Measurements from ENCODE around the gene CRY2.

The CRY2 gene

DNA sequence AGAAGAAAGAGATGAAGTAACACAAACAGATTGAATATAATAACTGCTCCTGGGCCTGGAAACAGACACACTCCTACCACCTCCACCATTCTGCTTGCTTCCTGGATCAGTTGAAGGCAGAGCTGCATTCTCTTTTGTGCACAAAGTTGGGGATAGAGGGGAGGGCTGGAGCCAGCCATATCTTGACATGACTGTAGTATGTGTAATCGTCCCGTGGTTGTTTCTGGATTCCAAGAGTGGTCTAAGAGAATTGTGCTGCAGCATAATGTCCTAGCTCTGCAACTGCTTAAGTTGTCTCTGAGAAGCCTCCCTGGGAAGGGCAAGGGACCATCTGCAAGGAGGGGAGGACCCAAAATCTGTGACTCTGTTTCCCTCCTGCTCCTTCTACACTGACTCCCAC lies 3.2 kb downstream of the CRY2 start:
- DNase-seq: no peak

DNA sequence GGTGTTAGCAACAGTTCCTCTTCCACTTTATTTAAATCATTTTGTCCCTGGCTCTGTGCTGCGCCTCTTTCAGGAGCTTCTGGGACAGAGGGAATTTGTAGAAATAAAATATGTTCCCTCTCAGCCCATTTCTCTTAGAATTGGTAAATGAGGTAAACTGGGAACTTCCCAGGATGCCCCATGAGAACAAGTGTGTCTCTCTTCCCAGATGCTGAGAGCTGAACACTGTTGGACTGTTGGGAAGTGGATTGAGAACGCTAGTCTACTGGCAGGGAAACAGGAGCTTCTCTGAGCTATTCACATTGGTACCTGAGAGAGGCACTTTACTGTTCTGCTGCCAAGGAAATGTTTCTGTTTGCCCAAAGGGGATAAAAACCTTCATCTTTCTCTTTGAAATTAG lies 4.0 kb downstream of the CRY2 start:
- DNase-seq: no peak

DNA sequence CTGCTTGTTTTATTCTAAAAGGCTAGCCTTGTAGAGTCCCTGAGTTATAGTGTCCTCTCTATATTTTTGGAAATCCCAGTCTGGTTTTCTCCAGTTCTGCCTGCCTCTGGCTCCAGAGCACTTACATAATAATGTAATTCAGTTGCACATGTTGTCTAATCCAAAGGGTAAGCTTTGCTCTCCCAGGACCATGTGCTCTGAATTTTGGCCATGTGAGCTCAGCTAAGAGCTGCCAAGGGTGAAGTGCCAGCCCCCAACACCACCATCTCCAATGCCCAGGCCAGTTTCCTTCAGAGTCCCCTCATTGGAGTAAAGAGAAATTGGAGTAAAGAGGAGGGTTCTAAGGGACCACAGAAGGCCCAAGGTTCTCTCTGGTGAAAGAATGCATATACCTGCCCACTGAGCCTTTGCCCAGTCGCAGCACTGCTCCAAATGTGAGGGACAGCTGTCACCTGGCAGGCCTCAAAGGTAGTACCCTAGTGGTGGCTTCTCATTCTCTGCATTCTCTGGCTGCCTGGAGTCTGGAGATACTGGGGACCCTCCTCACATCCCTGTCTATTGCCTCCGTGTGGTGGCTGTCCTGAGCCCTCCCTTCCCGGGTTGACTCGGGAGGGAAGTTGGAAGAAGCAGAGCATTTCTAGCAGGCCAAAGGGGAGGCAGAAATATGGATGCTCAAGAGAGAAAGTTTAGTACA lies 4.9 kb downstream of the CRY2 start:
- no peak for DNase-seq

DNA sequence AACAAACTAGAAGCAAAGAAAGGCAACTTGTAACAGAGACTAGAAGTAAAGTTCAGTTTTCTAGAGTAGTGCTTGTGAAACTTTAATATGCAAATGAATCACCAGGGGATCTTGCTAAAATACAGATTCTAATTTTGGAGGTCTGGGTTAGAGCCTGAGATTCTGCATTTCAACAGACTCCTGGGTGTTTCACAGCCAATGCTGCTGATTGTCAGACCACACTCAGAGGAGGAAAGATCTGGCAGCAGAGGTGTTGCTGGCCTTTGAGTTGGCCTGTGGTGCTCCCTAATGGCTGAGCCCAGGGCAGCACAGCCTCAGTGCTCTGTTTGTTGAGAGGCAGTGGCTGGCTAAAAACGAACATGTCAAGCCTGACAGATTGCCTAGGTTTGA lies 5.4 kb downstream of the CRY2 start:
- no peak for DNase-seq

DNA sequence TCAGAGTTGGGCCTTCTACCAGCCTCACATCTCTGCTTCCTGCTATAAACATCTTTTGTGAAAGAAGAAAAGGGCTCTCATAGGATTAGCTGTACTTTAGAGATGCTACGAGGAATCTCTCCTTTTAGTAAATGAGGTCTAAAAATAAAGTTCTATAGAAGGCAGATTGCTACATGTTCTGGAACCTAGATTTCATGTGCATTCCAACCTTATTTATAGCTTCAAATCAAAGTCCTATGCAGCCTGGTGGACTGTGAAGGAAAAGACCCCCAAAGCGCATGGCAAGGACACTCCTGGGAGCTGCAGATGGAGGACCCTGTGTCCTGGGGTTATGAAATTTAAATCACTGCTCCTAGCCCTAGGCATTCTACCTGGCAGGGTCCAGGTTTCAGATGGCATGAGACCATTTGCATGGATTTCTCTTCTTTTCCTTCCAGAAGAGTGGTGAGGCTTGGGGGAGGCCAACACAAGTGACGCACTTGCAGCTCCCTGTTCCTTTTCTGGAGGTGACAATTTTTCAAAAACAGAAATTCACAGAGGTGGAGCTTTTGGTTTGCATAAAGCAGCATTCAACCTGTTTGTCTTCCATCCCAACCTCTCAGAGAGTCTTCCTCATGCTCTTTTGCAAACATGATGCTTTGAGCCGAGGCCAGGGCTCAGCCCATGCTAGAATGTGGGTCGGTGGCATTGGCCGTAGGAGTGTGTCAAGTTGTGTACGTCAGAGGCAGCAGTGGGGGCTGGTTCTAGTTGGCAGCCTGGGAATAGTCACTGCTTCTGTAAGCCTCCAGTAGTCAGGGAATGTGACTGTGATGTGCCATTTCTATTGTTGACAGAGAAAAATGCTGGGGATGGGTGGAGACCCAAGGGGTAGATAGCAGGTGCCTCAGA lies 6.3 kb downstream of the CRY2 start:
- no peak for DNase-seq

DNA sequence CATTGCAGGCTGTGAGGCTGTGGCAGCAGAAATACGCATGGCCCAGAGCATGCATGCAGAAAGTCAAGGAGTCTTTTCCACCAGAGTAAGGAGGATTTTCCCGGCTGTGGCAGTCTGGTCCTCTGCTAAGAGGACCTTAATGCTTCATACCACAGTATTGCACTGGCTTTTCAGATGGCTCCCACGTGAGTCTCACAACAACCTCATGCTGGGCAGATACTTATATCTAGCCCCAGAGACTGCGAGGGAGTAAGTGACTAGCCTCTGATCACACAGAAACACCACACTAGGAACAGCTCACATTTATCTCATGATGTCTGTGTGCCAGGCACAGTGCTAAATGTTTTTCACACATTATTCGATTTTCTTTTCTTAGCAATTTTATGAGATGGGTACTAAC lies 8.0 kb downstream of the CRY2 start:
- no peak for DNase-seq

DNA sequence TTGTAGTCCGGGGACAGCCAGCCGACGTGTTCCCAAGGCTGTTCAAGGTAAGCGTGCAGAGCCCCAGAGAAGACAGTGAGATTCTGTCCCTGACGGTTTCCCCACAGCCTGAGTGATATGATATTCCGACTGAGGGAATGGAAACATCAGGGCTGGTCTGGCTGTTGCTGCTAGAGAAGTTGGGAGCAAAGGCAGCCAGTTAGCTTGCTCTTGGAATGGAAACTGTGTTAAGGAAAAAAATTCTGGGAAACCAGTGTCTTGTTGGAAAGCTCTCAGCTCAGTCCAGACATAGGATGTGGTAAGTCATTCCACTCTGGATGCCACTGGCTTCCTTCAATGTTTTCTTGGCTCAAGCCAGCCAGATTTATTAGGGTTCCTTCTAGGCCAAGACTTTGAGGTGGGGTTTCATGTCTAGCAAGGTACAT lies 8.8 kb downstream of the CRY2 start:
- DNase-seq: no peak

DNA sequence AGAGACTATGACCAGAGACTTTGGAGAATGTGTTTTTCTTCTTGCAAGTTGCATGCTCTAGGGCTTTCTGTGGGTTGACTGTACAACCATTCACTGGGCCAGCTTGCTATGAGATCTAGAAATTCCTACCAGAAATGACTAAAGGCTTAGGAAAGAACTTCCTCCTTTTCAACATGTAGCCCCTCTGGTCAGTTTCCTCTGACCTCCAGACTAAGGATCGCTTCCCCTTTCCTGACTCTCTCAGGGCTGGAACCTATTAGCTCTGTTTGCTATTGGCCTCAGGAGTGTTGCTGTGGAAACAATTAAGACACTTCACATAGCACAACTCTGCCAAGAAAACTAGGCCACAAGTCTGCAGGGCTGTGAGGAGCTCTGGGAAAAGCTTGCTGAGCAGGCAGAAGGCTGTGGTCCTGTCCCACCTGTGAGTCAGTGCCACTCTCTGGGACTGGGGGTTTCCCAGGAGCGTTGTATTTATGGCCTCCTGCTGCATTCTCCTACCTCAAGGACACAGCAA lies 10.7 kb downstream of the CRY2 start:
- no peak for DNase-seq

DNA sequence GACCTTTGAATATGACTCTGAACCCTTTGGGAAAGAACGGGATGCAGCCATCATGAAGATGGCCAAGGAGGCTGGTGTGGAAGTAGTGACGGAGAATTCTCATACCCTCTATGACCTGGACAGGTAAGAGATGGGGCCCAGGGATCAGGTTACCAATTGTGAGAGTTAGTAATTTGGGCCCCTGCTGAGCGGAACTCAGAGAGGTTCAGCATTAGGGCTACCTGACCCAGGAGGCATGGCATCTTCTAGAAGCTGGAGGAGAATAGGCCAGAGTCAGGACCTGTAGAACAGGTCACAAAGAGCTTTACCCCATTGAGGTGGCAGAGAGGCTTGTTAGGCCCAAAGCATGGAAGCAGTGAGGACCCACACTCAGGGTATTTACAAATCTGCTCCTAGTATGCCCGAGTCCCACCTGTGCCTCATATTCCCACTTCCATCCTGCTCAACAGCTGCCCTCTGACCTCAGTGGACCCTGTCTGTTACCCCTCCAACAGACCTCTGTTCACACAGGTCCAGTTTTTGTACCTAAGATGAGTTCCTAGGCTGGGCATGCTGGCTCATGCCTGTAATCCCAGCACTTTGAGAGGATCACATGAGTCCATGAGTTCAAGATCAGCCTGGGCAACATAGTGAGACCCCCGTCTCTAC lies 11.6 kb downstream of the CRY2 start:
- no peak for DNase-seq

DNA sequence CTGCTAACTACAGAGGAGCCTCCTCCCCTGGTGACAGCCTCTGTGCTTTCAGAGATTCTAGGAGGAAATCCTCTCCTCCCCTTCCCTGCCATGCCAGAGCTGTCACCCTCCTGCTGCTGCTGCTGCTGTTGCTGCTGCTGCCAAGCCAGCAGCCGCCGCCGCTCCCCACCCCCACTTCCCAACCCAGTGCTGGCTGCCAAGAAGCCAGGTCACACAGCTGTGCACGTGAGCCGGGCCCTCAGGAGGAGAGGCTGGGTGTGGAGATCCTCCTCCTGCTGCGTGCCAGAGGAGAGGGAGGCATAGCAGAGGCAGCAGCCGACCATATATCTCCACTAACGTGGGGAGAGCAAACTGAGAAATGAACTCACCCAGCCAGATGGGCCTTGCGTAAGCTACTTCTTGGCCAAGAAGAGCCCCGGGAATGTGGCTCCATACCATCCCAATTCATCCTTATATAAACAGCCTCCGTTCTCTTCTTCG lies 12.4 kb downstream of the CRY2 start:
- DNase-seq: no peak

DNA sequence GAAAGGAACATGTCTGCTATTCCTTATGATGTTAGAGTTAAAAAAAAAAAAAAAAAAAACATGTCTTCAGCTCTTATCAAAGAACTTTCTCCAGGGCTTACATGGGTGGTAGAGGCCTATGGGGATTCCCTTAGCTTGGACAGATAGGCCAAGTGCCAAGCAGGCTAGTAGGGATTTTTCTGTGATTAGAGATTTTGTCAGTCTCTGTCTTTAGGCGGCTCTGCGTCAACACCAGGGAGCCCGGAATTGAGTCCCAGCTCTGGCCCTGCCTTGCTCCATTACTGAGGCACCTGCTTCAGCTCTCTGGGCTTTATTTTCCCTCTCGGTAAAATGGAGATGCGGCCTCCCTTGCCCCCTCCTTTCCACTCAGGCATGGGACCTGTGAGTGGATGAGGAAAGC lies 13.1 kb downstream of the CRY2 start:
- no peak for DNase-seq

DNA sequence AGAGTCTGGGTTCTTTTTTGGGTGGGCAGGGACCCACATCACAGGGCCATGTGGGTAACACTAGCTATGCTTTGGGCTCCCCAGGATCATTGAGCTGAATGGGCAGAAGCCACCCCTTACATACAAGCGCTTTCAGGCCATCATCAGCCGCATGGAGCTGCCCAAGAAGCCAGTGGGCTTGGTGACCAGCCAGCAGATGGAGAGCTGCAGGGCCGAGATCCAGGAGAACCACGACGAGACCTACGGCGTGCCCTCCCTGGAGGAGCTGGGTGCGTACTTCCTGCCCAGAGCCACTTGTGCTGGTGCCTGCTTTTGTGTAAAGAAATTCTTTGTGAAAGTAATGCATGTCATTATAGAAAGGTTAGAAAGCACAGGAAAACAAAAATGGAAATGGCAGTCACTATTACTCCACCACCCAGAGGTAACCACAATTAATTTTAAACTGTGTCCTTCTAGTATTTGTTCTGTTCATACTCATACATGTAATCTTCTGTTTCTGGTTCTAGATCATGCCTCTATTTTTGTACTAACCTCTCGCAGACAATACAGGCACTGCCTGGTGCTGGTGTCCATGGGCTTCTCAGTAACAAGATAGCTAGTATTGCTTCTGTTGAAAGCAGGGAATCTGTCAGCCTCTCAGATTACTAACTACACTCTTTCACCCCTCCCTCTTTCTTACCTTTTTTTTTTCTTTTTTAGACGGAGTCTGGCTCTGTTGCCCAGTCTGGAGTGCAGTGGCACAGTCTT lies 13.7 kb downstream of the CRY2 start:
- DNase-seq: no peak

DNA sequence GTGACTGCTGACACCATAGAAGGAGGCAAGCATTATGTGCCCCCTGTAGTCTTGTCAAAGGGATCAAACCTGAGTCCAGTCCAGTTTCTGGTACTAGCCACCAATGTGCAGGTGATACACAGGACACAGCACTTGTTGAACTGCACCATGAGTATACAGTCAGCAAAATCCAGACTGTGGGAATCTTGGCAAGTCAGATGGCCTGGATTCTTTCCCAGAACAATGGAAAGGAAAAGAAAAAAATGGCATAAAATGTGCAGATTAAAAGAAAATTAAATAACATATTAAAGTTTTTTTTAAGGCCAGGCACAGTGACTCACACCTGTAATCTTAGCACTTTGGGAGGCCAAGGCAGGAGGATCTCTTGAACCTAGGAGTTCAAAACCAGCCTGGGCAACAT lies 16.8 kb downstream of the CRY2 start:
- no peak for DNase-seq

DNA sequence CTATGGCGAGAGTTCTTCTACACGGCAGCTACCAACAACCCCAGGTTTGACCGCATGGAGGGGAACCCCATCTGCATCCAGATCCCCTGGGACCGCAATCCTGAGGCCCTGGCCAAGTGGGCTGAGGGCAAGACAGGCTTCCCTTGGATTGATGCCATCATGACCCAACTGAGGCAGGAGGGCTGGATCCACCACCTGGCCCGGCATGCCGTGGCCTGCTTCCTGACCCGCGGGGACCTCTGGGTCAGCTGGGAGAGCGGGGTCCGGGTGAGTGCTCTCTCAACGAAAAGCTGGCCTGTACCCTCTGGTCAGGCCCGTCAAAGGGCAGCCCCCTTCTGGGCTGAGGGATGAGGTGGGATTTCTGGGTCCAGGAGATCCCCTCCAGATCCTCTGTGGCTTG lies 22.3 kb downstream of the CRY2 start:
- no peak for DNase-seq

DNA sequence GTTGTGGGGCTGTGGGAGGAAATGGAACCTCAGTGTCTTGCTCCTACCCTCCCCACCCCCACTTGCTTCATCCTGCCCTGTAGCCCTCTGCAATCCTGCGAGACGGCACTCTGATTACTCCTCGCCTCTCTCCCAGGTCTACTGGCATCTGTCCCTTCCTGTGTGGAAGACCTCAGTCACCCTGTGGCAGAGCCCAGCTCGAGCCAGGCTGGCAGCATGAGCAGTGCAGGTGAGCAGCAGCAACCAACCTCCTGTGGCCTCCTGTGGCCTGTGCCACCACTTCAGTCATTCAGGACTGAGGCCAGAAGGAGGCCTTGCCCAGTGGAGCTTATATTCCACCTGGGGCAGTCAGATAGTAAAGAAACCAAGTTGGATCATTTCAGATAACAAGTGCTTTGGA lies 23.4 kb downstream of the CRY2 start:
- no peak for DNase-seq

DNA sequence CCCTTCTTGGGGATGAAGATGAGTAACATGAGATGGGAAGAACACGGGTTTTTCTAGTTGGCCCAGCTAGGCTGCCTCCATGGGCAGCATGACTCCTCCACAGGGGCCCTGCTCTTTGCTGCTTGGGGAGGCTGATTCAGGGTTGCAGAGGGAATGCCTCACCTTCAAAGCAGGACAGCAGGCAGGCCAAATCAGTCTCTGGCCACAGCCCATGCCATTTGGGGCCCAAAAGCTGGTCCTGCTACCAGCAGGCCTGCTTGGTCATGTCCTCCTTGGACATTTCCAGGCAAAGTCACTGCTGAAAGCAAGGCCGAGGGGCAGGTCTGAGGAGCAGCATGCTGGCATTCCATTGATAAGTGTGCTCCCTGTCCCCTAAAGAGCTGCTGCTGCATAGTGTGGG lies 24.4 kb downstream of the CRY2 start:
- no peak for DNase-seq

DNA sequence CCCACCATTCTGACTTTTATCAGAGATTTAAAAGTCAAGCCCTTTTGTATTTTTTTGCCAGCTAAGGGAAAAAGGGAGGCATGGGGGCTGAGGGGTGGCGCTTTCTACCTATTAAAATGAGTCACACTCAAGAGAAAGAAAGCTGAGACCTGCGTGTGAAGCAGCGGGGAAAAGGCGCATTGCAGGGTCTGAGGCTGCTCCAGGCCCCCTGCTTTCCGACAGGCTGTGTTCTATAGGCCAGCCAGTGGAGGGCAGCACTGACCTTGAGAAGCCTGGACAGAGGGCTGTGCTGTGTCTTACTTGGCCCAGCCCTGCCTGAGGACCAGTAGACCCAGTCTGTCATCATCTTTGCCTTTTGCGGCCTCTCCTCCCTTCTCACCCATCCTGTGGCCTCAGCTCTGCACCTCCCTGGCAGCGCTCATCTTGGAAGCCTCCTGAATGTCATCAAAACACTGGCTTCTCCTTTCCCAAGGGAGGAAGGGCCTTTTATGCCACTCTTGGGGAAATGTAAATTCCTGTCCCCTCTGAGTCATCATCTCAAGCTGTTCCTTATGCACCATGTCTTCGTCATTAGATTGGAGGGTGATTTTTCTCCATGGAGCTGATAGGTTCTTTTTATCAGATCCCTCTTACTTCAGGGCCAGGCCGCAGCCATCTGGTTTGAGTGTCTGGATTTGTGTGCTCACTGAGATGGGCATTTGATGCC lies 25.5 kb downstream of the CRY2 start:
- DNase-seq: peak; percentile 21

DNA sequence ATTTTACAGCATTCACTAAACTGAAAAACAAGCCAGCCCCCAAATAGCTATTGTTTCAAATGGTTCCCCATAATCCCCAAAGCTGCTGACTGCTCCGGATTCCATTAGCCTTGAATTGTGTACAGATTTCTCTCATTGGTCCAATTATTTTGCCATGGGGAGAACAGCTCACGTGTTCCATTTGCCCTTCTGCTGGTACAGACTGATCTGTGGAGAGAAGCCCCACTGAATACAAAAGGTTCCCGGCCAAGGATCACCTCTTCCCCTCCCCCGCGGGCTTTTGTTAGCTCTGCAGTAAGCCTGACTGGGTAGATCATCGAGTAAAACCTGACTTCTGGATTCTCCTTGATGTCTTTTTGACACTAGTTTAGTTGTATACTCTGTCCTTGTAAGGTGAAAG lies 29.1 kb downstream of the CRY2 start:
- no peak for DNase-seq

DNA sequence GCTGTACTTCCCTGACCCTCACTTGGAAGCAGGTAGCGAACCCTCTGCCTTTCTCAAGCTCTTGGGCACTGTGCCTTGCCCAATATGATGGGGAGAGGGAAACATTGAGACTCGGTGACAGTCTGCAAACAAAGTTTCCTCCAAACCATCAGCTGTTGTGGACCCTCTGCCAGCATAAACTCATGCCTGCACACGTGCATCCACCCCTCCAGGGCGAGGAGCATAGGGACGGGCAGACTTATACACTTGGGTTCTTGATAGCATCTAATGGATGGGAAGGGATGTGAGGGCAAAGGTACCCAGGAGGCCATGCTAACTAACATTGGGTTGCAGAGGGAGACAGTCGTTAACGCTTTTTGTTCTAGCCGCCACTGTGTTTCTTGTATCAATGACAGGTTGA lies 29.9 kb downstream of the CRY2 start:
- DNase-seq: no peak

DNA sequence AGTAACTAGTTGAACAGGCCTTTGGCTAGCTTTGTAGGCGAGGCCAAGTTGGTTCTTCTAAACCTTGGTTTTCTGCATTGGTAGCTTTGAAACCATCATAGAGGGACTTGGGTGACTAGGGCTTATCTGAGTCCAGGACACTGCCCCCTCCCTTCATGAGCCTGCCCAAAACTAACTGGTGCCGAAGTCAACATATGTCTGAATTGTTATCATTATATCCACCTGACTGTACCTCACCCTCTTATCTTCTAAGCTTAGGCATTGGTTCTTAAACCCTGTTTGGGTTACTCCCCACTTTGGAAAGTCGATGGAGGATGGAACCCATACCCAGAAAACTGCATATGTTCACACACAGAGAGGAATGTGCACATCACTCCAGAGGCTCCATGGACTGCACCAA lies 30.6 kb downstream of the CRY2 start:
- DNase-seq: no peak

DNA sequence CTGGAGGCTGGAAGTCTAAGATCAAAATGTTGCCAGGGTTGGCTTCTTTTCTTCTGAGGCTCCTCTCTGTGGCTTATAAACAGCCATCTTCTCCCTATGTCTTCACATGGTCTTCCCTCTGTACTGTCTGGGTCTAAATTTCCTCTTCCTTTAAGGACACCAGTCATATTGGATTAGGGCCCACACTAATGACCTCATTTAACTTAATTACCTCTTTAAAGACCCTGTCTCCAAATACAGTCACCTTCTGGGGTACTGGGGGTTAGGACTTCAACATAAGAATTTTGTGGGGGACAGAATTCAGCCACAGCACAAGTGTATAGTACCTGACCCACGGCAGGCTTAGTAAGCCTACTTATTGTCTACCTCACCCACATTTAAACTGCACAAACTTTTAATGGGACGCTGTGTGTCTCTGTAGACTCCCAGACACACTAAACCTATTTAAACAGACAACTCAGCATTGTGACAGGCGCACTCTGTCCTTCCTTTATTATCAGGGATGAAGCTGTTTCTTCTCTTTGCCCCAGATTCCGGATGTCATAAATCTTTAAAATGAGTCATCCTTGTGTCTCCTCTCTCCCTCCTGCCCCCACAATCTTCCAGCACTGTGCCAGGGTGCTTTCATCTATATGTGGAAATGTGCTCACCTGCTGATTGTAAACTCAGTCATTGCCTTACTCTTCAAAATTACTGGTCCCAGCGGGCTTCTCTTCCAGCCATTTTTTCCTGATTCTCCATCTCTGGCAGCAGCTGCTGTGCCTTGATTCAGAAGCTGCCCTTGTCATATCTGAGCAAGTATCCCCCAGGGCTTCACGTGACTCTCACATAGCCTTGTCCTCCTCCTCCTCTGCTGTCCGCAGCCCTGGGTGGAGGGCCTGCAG lies 32.8 kb downstream of the CRY2 start:
- DNase-seq: no peak

All from activated CD4-positive, alpha-beta T cell treated with anti-CD3 and anti-CD28 coated beads, Interleukin-2, amount 50 U/mL, for 16 hours (primary cell).